ENCODE data around the gene PDE1C.

Gene PDE1C

GRCh38 chr7:31935124-31936054 is 134.8 kb downstream of the PDE1C start:
- DNase-seq, result no peak

- no peak for DNase-seq
Measured at GRCh38 chr7:31934551-31934950, 135.7 kb downstream of the PDE1C start.

- DNase-seq, result no peak
Measured at GRCh38 chr7:31933481-31933880, 136.7 kb downstream of the PDE1C start.

- no peak for DNase-seq
Measured at GRCh38 chr7:31926991-31927584, 143.1 kb downstream of the PDE1C start.

- DNase-seq, result no peak
Measured at GRCh38 chr7:31925753-31926454, 144.3 kb downstream of the PDE1C start.

- no peak for DNase-seq
Measured at GRCh38 chr7:31924251-31924650, 146.0 kb downstream of the PDE1C start.

- no peak for DNase-seq
Measured at GRCh38 chr7:31922848-31923247, 147.4 kb downstream of the PDE1C start.

- no peak for DNase-seq
Measured at GRCh38 chr7:31921047-31921446, 149.2 kb downstream of the PDE1C start.

- no peak for DNase-seq
Measured at GRCh38 chr7:31919678-31920369, 150.4 kb downstream of the PDE1C start.

GRCh38 chr7:31918706-31919393 is 151.4 kb downstream of the PDE1C start:
- no peak for DNase-seq

- DNase-seq, result no peak
Measured at GRCh38 chr7:31917256-31917655, 153.0 kb downstream of the PDE1C start.

GRCh38 chr7:31910191-31910590 is 160.0 kb downstream of the PDE1C start:
- DNase-seq, result no peak

GRCh38 chr7:31906479-31907171 is 163.6 kb downstream of the PDE1C start:
- DNase-seq, result no peak

- DNase-seq, result no peak
Measured at GRCh38 chr7:31903962-31904361, 166.2 kb downstream of the PDE1C start.

- no peak for DNase-seq
Measured at GRCh38 chr7:31899356-31899927, 170.8 kb downstream of the PDE1C start.

- no peak for DNase-seq
Measured at GRCh38 chr7:31896925-31897324, 173.3 kb downstream of the PDE1C start.

- no peak for DNase-seq
Measured at GRCh38 chr7:31894308-31894707, 175.9 kb downstream of the PDE1C start.

GRCh38 chr7:31893365-31893764 is 176.8 kb downstream of the PDE1C start:
- no peak for DNase-seq

GRCh38 chr7:31892099-31892829 is 177.9 kb downstream of the PDE1C start:
- peak; percentile 29 for DNase-seq

GRCh38 chr7:31890766-31891165 is 179.4 kb downstream of the PDE1C start:
- no peak for DNase-seq

- no peak for DNase-seq
Measured at GRCh38 chr7:31890198-31890597, 180.0 kb downstream of the PDE1C start.

Data from NCI-H526 treated with DMSO at 0.1 percent for 48 hours (cell line).